GM23248 (cell line): ENCODE results near the gene BUD31.

Source experiments
- EZH2 ChIP-seq: fragments of 200-600 bp; sonication (generic); IDR thresholded peaks from 2 replicates; pipeline ENCODE4 v1.6.1; 2018; ENCODE audit warnings: antibody characterized with exemption, mild to moderate bottlenecking; ENCODE audit not compliant: insufficient read depth, poor library complexity, severe bottlenecking
- EZH2phosphoT487 ChIP-seq: fragments of 200-600 bp; sonication (generic); IDR thresholded peaks from 2 replicates; pipeline ENCODE4 v1.6.1; 2018; ENCODE audit warnings: antibody characterized with exemption, moderate library complexity, mild to moderate bottlenecking, low read depth; ENCODE audit not compliant: insufficient read depth

DNA sequence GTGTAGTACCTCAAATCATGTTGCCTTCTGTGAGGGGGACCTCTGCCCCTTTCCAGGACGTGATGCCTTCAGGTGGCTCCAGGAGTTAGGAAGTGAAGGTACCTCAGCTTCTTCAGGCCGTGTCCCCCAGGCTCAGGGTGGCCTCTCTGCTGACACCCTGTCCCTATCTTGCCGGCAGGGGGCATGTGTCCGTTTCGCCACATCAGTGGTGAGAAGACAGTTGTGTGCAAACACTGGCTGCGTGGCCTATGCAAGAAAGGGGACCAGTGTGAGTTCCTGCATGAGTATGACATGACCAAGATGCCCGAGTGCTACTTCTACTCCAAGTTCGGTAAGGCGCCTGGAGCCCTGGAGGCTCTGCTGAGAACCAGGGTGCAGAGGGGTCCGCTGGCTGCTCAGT is 39.2 kb downstream of the BUD31 start:
- TF ChIP-seq EZH2phosphoT487 (no peak), EZH2 (no peak)
